NCI-H2081 (cell line): Measurements from ENCODE around the gene FCSK.

ENCODE experiments used
- DNase-seq, 2 experiments: peaks; one replicate each; lab custom pipeline; 2025; lab: John Stamatoyannopoulos, UW

FCSK gene

DNA sequence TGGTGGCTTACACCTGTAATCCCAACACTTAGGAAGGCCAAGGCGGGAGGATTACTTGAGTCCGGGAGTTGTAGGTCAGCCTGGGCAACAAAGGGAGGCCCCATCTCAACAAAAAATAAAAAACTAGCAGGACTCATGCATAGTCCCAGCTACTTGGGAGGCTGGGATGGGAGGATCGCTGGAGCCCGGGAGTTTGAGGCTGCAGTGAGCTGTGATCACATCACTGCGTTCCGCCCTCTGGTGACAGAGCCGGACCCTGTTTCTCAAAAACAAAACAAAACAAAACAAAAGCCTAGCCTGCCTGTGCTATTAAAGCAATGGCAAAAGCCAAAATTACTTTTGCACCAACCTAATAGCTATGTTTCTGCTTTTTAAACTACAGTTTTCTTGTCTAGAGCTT, 1.5 kb downstream of the FCSK start:
- no peak for DNase-seq

DNA sequence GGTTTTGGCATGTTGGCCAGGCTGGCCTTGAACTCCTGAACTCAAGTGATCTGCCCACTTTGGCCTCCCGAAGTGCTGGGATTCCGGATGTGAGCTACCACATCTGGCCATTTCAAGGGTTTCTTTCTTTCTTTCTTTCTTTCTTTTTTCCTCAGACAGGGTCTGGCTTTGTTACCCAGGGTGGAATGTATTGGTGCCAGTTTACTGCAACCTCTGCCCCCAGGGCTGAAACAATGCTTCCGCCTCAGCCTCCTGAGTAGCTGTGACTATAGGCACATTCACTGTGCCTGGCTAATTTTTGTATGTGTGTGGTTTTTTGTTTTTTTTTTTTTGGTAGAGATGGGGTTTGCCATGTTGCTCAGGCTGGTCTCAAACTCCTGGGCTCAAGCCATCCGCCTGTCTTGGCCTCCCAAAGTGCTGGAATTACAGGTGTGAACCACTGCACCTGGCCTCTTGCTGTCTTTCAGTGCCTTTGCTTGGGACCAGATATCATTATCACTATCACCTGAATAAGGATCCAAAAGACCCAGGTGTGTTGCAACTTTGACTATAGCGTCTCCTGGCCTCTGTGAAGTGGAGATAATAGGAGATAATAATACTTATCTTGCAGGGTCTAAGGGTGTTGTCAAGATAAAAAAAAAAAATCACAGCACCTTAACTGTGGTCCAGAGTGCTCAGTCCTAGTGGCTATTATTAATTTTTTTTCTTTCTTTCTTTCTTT, 3.2 kb downstream of the FCSK start:
- DNase-seq, result no peak

DNA sequence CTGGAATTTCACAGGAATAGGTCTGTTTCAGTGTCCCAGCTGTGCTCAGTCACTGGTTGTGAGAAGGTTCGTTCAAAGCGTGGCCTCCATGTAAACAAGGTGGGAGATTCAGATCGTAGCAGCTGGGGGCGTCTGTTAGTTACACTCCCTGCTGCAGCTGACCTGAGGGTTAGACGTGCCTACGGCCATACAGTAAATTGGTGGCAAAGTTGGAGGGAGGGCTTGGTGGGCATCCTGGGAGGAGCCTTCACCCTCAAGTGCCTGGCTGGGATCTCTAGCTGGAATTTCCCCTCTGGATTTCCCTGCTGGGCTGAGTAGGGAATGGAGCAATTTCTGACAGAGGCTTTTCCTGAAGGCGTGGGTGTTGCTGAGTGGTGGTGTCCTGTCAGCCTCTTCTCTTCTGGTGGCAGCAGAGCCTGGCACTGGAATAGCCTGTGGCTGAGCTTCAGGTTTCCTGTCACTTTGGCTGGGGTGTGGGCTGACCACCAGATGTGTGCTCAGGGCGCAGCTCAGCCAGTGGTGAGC, 6.4 kb downstream of the FCSK start:
- no peak for DNase-seq

DNA sequence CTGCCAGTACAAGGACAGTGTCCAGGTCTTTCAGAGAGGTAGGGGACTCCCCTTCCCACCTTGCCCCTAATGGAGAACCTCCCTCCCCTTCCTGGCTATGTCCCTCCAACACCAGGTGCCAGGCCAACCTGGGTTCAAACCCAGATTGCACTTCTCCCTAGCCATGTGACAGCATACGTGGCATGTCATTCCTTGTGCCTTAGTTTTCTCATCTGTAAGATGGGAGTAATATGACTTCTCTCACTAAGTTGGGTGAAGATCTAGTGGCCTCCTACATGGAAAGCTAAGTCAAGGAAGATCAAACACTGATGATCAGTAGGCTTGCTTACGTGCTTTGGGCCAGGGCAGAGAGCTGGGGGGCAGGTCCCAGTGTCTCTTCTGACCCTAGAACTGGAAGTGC, 8.8 kb downstream of the FCSK start:
- no peak for DNase-seq

DNA sequence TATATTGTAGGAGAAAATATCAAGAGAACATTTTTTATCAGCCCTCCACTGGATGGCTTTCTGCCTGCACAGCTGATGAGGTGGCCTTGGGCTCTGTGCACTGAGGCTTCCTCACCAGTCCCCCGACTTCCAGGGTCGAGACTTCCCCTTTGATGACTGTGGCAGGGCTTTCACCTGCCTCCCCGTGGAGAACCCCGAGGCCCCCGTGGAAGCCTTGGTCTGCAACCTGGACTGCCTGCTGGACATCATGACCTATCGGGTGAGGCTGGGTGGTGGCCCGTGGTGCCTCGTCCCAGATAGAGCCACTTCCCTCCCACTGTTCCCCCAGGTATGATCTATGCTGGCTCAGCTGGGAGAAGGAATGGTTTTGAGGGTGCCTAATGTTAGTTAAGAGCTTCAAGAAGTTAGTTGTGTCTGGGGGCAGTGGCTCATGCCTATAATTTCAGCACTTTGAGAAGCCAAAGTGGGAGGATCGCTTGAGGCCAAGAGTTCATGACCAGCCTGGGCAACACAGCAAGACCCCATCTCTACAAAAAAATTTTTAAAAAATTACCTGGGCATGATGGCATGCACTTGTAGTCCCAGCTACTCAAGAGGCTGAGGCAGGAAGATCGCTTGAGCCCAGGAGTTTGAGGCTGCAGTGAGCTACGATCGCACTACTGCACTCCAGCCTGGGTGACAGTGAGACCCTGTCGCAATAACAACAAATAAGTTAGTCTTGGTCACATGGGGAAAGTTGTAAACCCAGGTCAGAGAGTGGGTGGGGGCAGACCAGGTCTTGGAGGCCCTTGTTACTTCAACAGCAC, 11.8 kb downstream of the FCSK start:
- DNase-seq, result no peak

DNA sequence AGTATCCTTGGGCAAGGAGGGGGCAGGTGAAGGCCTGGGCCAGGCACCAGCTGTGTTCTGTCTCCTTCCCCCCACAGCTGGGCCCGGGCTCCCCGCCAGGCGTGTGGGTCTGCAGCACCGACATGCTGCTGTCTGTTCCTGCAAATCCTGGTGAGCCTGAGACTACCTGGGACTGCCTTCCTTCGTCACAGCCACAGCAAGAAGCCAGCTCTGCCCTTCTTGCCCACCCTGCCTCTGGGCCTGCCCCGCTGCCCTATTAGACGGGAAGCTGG, 12.3 kb downstream of the FCSK start:
- DNase-seq, result no peak

DNA sequence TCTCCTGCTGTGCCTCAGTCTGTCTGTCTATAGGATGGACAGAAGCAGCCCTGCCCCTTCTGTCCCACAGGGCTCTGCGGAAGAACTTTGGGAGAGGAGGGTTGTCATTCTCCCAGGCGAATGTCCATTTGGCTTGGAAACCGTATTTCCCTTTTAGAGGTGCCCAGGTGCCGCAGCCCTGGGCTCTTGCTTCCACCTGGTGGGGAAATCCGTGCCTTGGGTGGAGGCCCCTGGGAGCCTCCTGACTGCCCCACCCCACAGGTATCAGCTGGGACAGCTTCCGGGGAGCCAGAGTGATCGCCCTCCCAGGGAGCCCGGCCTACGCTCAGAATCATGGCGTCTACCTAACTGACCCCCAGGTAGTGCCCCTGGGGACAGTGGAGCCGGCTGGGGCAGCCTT, 12.7 kb downstream of the FCSK start:
- no peak for DNase-seq

DNA sequence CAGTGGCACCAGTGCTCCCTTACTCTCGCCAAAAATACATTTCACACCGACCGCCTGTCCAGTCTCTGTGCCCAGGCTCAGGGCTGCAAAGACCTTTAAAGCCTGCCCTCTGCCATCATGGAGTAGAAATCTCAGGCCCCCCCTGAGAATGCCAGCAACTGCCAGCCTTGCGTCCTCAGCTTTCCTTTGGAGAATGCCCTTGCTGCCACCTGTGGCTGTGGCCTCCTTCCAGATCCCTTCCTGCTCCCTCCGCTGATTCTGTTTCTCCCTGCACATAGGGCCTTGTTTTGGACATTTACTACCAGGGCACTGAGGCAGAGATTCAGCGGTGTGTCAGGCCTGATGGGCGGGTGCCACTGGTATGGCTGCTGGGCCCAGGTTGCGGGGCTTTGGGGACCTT, 13.2 kb downstream of the FCSK start:
- DNase-seq, result no peak

DNA sequence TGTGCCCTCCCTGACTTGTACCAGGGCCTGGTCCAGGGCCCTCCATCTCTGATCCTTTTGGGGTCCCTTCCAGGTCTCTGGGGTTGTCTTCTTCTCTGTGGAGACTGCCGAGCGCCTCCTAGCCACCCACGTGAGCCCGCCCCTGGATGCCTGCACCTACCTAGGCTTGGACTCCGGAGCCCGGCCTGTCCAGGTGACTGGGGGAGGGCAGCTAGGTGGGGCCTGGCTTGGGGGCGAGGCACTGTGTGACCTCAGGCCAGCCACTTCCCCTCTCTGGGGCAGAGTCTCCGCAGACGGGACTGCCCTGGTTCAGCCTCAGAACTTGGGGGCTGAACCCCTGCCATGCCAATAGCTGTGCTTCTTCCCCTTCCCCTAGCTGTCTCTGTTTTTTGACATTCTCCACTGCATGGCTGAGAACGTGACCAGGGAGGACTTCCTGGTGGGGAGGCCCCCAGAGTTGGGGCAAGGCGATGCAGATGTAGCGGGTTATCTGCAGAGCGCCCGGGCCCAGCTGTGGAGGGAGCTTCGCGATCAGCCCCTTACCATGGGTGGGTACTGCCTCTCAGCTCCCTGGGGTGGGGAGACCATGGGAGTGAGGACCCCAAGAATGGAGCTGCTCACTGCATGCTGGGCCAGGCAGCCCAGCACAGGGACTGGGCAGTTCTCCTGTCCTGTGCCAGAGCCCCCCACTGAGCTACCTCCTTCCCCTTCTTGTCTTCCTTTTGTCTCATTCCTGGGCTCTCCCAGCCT, 14.6 kb downstream of the FCSK start:
- no peak for DNase-seq

DNA sequence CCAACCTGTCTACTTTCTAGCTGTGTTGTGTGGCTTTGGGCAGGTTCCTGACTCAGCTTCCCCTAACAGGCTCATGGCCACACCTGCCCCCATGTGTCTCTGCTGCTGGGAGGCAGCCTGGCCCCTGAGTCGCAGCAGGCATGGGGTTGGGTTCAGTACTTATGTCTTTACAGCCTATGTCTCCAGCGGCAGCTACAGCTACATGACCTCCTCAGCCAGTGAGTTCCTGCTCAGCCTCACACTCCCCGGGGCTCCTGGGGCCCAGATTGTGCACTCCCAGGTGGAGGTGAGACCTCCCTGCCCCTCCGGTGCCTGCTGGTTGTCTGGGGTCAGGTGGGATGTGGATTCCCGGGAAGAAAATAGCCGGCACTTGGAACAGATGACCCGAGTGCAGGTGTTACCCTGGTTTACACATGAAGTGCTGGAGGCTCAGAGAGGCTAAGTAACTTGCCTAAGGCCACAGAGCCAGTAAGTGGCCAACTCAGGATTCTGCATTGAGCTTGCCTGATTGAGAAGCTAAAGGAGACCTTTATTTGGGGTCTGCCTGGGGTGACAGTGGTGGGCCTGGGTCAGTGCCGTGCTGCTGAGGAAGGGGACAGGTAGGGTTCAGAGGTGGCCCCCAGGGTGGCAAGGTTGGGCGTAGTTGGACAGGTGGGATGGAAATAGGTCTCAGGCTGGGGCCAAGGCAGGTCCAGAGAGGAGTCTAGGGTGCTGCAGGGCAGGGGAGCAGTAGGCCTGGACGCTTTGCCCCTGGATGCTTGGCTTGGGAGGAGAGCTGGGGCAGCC, 15.9 kb downstream of the FCSK start:
- DNase-seq, result no peak

DNA sequence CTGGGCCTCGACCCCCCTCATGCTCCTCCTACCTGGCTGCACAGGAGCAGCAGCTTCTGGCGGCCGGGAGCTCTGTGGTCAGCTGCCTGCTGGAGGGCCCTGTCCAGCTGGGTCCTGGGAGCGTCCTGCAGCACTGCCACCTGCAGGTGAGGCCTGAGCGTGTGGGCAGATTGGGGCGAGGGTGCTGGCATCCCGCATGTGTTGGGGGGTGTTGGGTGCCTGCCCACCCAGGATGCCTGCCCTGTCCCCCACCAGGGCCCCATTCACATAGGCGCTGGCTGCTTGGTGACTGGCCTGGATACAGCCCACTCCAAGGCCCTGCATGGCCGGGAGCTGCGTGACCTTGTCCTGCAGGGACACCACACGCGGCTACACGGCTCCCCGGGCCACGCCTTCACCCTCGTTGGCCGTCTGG, 16.5 kb downstream of the FCSK start:
- no peak for DNase-seq

DNA sequence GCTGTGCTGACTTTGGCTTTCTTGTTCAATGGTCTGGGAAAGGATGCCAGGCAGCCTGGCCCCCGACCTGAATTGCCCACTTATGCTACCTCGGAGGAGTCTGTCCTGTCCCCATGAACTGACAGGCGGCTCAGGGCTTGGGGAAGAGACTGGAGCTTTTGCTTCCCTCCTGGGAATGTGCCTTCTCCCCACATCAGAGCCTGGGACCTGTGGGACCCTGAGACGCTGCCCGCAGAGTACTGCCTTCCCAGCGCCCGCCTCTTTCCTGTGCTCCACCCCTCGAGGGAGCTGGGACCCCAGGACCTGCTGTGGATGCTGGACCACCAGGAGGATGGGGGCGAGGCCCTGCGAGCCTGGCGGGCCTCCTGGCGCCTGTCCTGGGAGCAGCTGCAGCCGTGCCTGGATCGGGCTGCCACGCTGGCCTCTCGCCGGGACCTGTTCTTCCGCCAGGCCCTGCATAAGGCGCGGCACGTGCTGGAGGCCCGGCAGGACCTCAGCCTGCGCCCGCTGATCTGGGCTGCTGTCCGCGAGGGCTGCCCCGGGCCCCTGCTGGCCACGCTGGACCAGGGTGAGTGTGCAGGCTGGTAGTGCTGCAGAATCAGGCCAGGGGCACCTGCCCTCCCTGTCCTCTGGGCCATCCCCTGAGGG, 18.5 kb downstream of the FCSK start:
- DNase-seq, result no peak

DNA sequence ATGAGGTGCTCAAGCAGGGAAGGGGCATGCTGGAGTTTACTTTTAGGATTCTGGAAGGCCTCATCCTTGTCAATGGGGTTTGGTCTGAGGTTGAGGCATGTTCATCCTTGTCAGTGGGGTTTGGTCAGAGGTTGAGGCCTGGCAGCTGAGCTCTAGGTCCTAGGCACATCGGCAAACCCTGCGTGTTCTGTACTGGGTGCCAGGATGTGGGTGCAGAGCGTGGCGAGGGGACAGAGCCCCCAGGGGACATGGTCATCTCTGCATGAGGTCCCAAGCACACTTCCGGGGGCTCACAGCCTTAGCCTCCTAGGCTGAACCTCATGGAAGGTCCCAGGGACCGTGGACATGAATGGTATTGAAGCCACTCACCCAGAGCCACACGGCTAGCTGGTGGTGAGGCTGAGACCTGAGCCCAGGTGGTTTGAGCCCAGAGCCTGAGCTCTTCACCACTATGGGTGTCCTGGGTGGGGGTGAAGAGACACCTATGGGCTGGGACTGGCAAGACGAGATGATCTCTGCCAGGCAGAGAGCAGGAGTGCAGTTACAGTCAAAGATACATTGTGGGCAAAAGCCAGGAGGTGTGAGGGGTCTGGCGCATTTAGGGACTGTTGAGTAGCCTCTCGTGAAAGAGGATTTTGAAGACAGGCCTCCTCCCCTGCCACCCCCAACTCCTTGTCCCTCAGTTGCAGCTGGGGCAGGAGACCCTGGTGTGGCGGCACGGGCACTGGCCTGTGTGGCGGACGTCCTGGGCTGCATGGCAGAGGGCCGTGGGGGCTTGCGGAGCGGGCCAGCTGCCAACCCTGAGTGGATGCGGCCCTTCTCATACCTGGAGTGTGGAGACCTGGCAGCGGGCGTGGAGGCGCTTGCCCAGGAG, 19.3 kb downstream of the FCSK start:
- DNase-seq, result no peak

DNA sequence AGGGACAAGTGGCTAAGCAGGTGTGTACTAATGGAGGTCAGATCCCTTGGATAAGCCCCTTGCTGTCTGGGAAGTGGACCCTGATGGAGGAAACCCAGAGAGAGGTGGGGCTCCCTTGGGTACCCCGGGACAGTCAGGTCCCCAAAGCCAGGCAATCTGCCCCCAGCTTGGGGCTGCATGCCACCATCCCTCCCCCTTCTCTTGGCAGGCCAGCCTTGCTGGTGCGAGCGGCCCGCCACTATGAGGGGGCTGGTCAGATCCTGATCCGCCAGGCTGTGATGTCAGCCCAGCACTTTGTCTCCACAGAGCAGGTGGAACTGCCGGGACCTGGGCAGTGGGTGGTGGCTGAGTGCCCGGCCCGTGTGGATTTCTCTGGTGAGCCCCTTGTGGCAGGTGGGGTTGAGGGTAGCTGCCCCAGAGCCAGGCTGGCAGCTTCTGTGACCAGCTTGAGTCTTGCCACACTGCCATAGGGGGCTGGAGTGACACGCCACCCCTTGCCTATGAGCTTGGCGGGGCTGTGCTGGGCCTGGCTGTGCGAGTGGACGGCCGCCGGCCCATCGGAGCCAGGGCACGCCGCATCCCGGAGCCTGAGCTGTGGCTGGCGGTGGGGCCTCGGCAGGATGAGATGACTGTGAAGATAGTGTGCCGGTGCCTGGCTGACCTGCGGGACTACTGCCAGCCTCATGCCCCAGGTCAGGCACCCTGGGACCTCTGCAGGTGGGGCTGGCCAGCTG, 20.1 kb downstream of the FCSK start:
- no peak for DNase-seq

DNA sequence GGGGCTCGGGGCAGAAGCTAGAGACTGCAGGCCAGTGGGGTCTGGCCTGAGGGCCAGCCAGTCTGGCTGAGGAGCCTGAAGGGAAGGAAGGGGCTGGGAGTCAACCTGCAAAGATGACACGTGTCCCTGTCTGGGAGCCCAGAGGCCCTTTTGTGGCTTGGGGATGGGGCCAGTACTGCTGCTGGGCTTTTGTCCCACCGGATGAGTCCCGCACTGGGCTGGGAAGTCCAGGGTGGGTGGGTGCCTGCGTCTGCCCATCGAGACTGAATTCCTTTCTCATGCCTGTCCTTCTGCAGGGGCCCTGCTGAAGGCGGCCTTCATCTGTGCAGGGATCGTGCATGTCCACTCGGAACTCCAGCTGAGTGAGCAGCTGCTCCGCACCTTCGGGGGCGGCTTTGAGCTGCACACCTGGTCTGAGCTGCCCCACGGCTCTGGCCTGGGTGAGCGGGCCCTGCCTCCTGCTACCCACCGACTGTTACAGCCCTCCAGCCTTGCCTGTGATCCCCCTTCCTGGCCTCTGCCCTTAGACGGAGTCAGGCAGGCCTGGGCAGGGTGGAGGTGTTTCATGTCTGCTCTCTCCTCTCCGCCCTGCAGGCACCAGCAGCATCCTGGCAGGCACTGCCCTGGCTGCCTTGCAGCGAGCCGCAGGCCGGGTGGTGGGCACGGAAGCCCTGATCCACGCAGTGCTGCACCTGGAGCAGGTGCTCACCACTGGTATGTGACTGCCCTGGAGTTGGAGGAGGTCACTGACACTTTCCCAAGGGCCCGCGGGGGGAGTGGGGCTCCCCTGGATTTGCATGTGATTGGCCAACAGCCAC, 20.9 kb downstream of the FCSK start:
- no peak for DNase-seq

DNA sequence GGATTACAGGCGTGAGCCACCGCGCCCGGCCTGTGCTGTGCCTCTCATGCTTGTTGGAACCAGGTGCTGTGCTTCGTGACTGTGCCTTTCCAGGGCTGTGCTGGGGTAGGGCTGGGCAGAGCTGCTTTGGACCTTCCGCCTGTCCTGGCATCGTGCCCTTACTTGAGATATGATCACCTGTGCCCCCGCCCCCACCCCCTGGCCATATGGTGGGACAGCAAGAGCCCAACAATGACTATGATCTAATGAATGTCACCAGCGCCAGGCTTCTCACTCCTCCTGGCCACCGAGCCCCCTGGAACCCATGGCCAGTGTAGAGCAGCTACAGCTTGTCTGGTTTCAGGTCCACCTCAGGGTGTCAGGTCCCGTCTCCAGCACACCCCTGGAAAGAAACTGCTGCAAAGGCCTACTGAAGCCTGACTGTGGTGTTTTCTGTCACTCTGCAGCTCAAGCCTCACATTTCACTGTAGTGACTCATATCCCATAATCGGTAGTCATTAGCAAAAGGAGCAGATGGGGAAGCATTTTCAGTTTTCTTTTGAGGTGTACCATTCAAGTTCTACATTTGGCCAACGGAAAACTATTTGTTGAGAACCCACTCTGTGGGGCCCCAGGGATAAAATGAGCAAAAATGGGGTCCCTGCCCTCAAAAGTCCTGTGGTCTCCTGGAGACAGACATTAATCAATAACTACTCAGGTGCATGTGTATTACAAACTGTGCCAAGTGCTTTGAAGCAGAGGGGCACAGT, 22.1 kb downstream of the FCSK start:
- DNase-seq, result no peak

DNA sequence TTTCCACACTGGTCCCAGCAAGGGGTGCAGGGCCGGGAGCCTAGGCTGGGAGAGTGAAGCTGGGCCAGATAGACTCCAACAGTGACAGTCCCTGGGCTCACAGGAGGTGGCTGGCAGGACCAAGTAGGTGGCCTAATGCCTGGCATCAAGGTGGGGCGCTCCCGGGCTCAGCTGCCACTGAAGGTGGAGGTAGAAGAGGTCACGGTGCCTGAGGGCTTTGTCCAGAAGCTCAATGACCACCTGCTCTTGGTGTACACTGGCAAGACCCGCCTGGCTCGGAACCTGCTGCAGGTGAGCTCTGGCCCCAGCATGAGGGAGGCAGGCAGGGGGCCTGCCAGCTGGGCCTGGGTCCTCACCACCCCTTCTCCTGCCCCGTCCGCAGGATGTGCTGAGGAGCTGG, 23.8 kb downstream of the FCSK start:
- no peak for DNase-seq

DNA sequence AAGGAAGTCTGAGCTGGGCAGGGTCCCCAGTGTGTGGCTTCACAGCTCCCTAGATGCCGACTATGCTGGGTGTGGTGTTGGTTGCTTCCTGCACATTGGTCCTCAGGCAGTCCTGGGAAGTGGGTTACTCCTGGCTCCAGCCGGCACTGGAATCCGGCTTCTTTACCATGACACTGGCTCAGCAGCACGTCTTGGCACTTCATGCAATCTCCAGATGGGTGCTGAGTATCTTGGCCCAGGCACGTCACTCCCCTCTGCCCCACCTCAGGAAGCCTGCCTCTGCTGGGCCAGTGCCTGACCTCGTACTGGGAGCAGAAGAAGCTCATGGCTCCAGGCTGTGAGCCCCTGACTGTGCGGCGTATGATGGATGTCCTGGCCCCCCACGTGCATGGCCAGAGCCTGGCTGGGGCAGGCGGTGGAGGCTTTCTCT, 24.5 kb downstream of the FCSK start:
- no peak for DNase-seq
